ENCODE results near the gene CCDC148. TPM values are rescaled to one million over a fixed set of nuclear protein-coding genes. Genes with fewer than 3 reads are reported as not detected.
A peak's percentile ranks its signal among the peaks of the same experiment; 100 is the strongest.

Gene CCDC148
- total RNA-seq = 0.32 TPM

GRCh38 chr2:158456309-158457066 is at the start of gene CCDC148, which contains the start of gene PKP4:
Gene CCDC148 (minus strand): TSS chr2:158456753. CDS start chr2:158456439, 314 bp downstream.
Gene PKP4 (plus strand): TSS chr2:158456952. CDS start chr2:158533185, 76,233 bp downstream.
- peak; percentile 95 for ATAC-seq

GRCh38 chr2:158505448-158505934 is 48.9 kb upstream of the CCDC148 start:
- peak; percentile 62 for ATAC-seq

- no peak for ATAC-seq
Observed at GRCh38 chr2:158504088-158504487, 47.5 kb upstream of the CCDC148 start.

GRCh38 chr2:158502974-158503373 is 46.4 kb upstream of the CCDC148 start:
- no peak for ATAC-seq

GRCh38 chr2:158501301-158501700 is 44.7 kb upstream of the CCDC148 start:
- no peak for ATAC-seq

GRCh38 chr2:158500333-158500732 is 43.8 kb upstream of the CCDC148 start:
- no peak for ATAC-seq

GRCh38 chr2:158499383-158499782 is 42.8 kb upstream of the CCDC148 start:
- ATAC-seq = no peak

GRCh38 chr2:158498749-158499136 is 42.2 kb upstream of the CCDC148 start:
- ATAC-seq = no peak

- no peak for ATAC-seq
Observed at GRCh38 chr2:158498043-158498748, 41.6 kb upstream of the CCDC148 start.

GRCh38 chr2:158497486-158497885 is 40.9 kb upstream of the CCDC148 start:
- ATAC-seq = peak; percentile 97

GRCh38 chr2:158496986-158497385 is 40.4 kb upstream of the CCDC148 start:
- peak; percentile 30 for ATAC-seq

GRCh38 chr2:158495175-158495574 is 38.6 kb upstream of the CCDC148 start:
- no peak for ATAC-seq

- ATAC-seq = no peak
Observed at GRCh38 chr2:158493458-158493857, 36.9 kb upstream of the CCDC148 start.

GRCh38 chr2:158491072-158491471 is 34.5 kb upstream of the CCDC148 start:
- ATAC-seq = no peak

GRCh38 chr2:158489366-158490112 is 33.0 kb upstream of the CCDC148 start:
- ATAC-seq = no peak

GRCh38 chr2:158488442-158489216 is 32.1 kb upstream of the CCDC148 start:
- no peak for ATAC-seq

GRCh38 chr2:158487419-158487818 is 30.9 kb upstream of the CCDC148 start:
- ATAC-seq = no peak

GRCh38 chr2:158486970-158487325 is 30.4 kb upstream of the CCDC148 start:
- ATAC-seq = peak; percentile 65

- ATAC-seq = no peak
Observed at GRCh38 chr2:158486150-158486969, 29.8 kb upstream of the CCDC148 start.

- no peak for ATAC-seq
Observed at GRCh38 chr2:158484892-158485556, 28.5 kb upstream of the CCDC148 start.

GRCh38 chr2:158482594-158482993 is 26.0 kb upstream of the CCDC148 start:
- no peak for ATAC-seq

Measured in esophagus mucosa (tissue), 1 donor.